NCI-H1930 (cell line): ENCODE measurements around the gene HARBI1.

Experiments
- DNase-seq, 2 experiments: peaks; one replicate each; lab custom pipeline; 2025; lab: John Stamatoyannopoulos, UW

HARBI1 gene, protein sequence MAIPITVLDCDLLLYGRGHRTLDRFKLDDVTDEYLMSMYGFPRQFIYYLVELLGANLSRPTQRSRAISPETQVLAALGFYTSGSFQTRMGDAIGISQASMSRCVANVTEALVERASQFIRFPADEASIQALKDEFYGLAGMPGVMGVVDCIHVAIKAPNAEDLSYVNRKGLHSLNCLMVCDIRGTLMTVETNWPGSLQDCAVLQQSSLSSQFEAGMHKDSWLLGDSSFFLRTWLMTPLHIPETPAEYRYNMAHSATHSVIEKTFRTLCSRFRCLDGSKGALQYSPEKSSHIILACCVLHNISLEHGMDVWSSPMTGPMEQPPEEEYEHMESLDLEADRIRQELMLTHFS

GRCh38 chr11:46617134-46617971 is at the start of gene HARBI1, which contains the start of gene ATG13:
Gene HARBI1 (minus strand): TSS chr11:46617227. CDS start chr11:46616237, 990 bp downstream.
Gene ATG13 (plus strand): TSS chr11:46617553. CDS start chr11:46644292, 26,739 bp downstream.
- peak; percentile 71 to 93 for DNase-seq

GRCh38 chr11:46666516-46666915 is 49.5 kb upstream of the HARBI1 start:
- no peak for DNase-seq

GRCh38 chr11:46665356-46665755 is 48.3 kb upstream of the HARBI1 start:
- DNase-seq: no peak

DNA sequence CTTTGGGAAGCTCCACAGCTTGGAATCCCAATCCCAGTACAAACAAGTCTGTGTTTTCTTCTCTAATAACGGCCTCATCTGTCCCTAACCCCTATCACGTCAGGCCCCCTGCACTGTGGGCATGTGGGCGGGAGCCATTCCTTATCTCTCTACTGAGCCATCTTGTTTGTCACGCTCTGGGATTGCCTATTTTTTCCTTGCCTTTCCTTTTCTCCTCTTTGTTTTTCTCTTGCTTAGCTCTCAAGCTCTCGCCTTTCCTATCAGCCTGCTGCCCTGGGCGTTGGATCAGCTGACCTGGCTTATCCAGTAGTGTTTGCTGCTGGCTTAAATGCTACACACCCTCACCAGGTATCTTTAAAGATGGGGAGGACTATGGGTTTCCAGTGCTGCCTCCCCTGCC is 47.6 kb upstream of the HARBI1 start:
- DNase-seq: no peak

DNA sequence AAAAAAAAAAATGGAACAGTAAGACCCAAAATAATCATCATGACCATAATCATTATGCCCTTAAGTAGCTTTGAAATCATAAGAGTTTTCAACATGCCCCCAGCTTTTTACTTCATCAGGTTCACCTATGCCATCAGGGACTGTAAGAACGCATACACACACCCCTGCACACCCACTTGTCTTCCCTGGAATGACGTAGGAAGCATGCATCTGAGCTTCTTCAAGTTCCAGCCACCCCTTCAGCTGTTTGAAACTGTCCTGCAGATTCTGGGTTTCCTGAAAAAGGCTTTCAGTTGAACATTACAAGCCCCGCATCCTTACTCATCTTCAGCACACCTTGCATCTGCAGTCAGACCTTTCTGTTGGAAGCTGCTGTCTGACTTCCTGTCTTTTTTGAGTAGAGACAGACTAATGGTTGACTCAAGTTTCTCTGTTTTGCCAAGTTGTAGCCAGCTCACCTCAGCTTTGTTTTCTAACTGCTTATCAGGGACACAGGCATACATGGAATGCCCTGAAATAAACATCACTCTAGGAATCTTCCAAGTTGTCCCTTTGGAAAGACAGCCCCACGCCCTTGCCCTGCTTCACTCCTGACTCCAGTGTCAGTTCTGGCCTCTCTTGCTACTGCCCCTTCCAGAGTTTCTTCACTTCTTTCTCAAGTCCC is 46.4 kb upstream of the HARBI1 start:
- no peak for DNase-seq

- DNase-seq: no peak
Measured at GRCh38 chr11:46662366-46662765, 45.3 kb upstream of the HARBI1 start.

DNA sequence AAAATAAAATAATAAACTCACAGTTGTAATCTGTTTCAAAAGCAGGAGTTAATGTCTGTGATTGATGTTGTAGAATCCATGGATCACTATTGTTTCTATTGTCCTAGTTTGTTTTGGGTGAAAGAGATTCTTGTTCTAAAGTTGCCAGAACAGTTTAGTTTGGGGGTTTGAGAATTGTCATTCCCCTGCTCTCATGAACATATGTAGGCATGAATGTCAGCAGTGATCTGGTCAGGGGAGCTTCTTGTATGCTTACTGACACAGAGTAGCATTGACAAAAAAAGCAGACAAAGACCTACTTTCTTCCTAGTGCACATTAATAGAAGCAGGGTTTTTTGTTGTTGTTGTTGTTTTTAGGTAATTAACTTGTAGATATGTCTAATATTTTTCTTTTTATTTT is 44.8 kb upstream of the HARBI1 start:
- no peak for DNase-seq

DNA sequence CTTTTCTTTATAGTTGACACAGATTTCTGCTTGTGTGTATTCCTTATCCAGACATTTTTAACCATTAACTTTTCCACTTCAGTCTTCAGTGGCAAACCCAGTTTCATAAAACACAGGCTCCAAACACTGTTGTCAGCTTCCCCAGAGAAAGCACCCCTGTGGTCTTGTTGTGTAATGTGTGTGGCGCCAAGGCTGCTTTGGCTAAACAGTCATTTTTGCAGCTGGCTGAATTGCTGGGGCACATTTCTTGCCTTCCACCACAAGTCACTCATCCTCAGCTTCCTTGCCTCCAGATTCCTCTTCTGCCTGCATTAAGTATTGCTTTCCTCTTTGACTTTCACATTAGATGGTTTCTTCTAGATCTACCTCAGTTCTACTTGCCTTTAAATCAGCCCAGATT is 42.9 kb upstream of the HARBI1 start:
- no peak for DNase-seq

DNA sequence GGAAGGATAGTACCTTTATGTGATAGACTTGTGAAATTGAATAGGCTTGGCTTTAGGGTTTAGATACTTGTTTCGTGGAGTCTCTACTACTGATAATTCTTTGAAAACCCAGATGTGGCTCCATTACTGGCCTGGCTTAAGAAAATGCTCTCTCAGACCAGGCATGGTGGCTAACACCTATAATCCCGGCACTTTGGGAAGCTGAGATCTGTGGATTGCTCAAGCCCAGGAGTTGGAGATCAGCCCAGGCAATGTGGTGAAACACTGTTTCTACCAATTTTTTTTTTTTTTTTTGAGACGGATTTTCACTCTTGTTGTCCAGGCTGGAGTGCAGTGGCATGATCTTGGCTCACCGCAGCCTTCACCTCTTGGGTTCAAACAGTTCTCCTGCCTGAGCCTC is 41.2 kb upstream of the HARBI1 start:
- DNase-seq: no peak

- no peak for DNase-seq
Measured at GRCh38 chr11:46657186-46657585, 40.2 kb upstream of the HARBI1 start.

GRCh38 chr11:46655631-46656030 is 38.6 kb upstream of the HARBI1 start:
- DNase-seq: no peak

DNA sequence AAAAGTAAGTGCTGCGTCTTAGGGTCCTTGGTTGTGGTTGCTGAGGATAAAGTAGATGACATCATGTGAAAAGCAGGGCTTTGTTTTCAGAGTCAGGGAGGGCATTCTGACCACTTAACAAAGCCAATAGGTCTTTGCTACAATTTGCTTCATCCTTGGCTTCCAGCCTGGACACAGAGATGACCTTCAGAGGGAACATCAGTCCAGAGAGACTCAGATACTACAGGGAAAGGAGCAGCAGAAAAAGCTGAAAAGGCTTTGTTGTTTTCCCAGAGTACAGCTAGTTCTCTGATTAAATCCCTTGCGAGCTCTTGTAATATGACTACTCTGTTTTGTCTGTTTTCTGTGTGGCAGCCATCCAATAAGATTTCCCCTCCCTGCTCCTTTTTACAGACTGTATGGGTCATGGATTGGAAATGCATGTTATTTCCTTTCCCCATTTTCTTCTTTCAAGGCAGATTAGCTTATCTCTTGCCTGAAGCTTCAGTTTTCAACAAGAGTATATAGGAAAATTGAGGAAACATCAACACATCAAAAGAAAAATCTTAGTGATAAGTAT is 32.2 kb upstream of the HARBI1 start:
- no peak for DNase-seq

GRCh38 chr11:46643986-46644385 is 27.0 kb upstream of the HARBI1 start:
- DNase-seq: no peak

- no peak for DNase-seq
Measured at GRCh38 chr11:46643531-46643930, 26.5 kb upstream of the HARBI1 start.

GRCh38 chr11:46642627-46643335 is 25.8 kb upstream of the HARBI1 start:
- DNase-seq: no peak

DNA sequence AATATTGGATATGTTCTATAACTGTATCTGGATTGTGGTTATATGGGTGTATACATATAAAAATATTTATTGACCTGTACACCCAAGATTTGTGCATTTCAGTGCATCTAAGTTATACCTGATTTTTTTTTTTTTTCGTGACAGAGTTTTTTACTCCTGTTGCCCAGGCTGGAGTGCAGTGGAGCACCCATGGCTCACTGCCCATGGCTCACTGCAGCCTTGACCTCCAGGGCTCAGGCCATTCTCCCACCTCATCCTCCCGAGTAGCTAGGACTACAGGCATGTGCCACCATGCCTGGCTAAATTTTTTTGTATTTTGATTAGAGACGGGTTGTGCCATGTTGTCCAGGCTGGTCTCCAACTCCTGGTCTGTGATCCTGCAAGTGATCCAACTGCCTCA is 24.6 kb upstream of the HARBI1 start:
- no peak for DNase-seq

DNA sequence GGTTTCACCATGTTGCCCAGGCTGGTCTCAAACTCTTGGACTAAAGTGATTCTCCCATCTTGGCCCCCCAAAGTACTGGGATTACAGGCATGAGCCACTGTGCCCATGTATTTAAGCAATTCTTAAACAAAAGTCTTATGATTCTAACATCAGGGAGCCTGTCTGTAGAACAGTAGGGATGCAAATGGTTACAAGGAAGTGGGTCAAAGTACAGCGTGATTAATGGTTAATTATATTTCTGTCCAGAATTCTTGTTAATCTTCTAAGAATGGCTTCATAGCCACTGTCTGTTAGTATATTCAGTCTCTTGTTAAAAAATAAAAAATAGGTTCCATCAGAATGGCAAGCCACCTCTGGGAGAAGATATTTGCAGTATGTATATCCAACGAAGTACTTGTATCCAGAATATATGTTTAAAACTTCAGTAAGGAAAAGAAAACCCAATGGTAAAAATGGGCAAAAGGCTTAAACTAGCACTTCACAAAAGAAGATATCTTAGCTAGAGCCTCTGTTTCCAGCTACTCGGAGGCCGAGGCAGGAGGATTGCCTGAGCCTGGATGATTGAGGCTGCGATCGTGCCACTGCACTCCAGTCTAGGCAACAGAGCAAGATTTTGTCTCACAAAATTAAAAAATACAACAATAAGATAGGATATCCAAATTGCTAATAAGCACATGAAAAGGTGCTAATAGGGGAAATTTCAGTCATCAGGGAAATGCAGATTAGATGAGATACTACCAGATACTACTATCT is 23.2 kb upstream of the HARBI1 start:
- no peak for DNase-seq

- DNase-seq: no peak
Measured at GRCh38 chr11:46639197-46639839, 22.3 kb upstream of the HARBI1 start.

DNA sequence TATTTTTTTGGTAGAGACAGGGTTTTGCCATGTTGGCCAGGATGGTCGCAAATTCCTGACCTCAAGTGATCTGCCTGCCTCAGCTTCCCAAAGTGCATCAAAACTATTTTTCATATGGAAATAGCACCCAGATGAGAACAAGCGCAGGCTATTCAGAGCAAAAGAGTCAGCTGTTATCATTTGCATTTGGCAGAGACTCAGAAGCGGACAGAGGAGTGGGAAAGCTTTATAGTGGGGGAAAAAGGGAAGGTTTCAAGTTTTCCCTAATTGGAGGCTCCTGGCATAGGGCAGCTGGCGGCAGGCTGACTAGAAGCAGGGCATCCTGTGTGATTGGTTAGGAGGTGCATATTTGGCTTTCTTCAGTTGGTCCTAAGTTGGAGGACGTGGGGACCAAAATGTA is 20.5 kb upstream of the HARBI1 start:
- no peak for DNase-seq

- DNase-seq: no peak
Measured at GRCh38 chr11:46635557-46636139, 18.6 kb upstream of the HARBI1 start.
